AG20443 (cell line): Measurements from ENCODE around the gene INVS.
A peak's percentile ranks its signal among the peaks of the same experiment; 100 is the strongest.
"Not testable (repeated sequence)": the region's sequence is repeated elsewhere in the genome, so short reads cannot be mapped to it uniquely, and the experiment has no call there.

Experiments used
- DNase-seq: peaks from one replicate; pipeline ENCODE4 v3.0.0; 2012; ENCODE audit warnings: low spot score, mixed read lengths

Gene INVS

GRCh38 chr9:100098887-100099721, at the start of gene INVS, which contains the start of gene ERP44:
TSS of gene INVS (plus strand) at chr9:100099243. CDS start at chr9:100104522, 5,279 bp downstream.
TSS of gene ERP44 (minus strand) at chr9:100099000. CDS start at chr9:100098840, 160 bp downstream.
- peak; percentile 97 for DNase-seq

GRCh38 chr9:100049551-100049950, 49.5 kb upstream of the INVS start:
- DNase-seq: no peak

- no peak for DNase-seq
Measured at GRCh38 chr9:100052375-100052774, 46.7 kb upstream of the INVS start.

- no peak for DNase-seq
Measured at GRCh38 chr9:100056561-100056960, 42.5 kb upstream of the INVS start.

GRCh38 chr9:100057624-100058023, 41.4 kb upstream of the INVS start:
- DNase-seq: no peak

GRCh38 chr9:100058699-100059579, 40.1 kb upstream of the INVS start:
- no peak for DNase-seq

- DNase-seq: not testable (repeated sequence)
Measured at GRCh38 chr9:100062683-100063082, 36.4 kb upstream of the INVS start.

- no peak for DNase-seq
Measured at GRCh38 chr9:100063185-100063584, 35.9 kb upstream of the INVS start.

GRCh38 chr9:100064872-100065581, 34.0 kb upstream of the INVS start:
- DNase-seq: no peak

GRCh38 chr9:100066539-100066938, 32.5 kb upstream of the INVS start:
- peak; percentile 9 for DNase-seq

GRCh38 chr9:100067990-100068389, 31.1 kb upstream of the INVS start:
- not testable (repeated sequence) for DNase-seq

GRCh38 chr9:100069068-100069467, 30.0 kb upstream of the INVS start:
- not testable (repeated sequence) for DNase-seq

- DNase-seq: no peak
Measured at GRCh38 chr9:100070104-100071041, 28.7 kb upstream of the INVS start.

GRCh38 chr9:100071271-100071670, 27.8 kb upstream of the INVS start:
- DNase-seq: no peak

GRCh38 chr9:100072805-100073204, 26.2 kb upstream of the INVS start:
- no peak for DNase-seq

GRCh38 chr9:100074093-100074492, 24.9 kb upstream of the INVS start:
- no peak for DNase-seq

GRCh38 chr9:100074989-100075388, 24.1 kb upstream of the INVS start:
- no peak for DNase-seq

- DNase-seq: not testable (repeated sequence)
Measured at GRCh38 chr9:100076256-100076655, 22.8 kb upstream of the INVS start.

- DNase-seq: peak; percentile 41
Measured at GRCh38 chr9:100082782-100083181, 16.3 kb upstream of the INVS start.

- no peak for DNase-seq
Measured at GRCh38 chr9:100083448-100084127, 15.5 kb upstream of the INVS start.

- no peak for DNase-seq
Measured at GRCh38 chr9:100084128-100084453, 15.0 kb upstream of the INVS start.
